HepG2 (cell line): ENCODE results near the gene FASTKD1. TPM values are rescaled to one million over a fixed set of nuclear protein-coding genes. Genes with fewer than 3 reads are reported as not detected.

ENCODE experiments used
- ATAC-seq: fragments of 200-7000 bp; cut with Tn5 transposase; 3 replicates; pipeline ENCODE4 v1.9.1; 2020; ENCODE audit warnings: mild to moderate bottlenecking, moderate library complexity
- BruUV-seq: library from RNA; stranded (reverse); fragments of 400-500 nt; replicated peaks from 2 replicates; lab custom pipeline; 2021; lab: Mats Ljungman, UMichigan
- CTCF ChIA-PET: fragments of 300-600 bp; formaldehyde crosslinking; extraction: SDS; loops from one replicate; lab custom pipeline; 2021; ENCODE audit warnings: low total read pairs, inconsistent platforms, low intra/inter-chr PET ratio; lab: Yijun Ruan, JAX
- POLR2A ChIA-PET: fragments of 350-600 bp; sonication (Branson Sonifier 250); formaldehyde crosslinking; loops from one replicate; lab custom pipeline; 2020; ENCODE audit warnings: antibody characterized with exemption, inconsistent platforms; lab: Yijun Ruan, JAX
- DNase-seq: peaks from one replicate; pipeline ENCODE4 v3.0.0-alpha.2; 2015; ENCODE audit warnings: low spot score
- FAIRE-seq: peaks from 3 replicates; lab custom pipeline; 2011; peaks lifted over from hg19 to GRCh38; lab: Jason Lieb, UNC
- H2AFZ ChIP-seq: one replicate; pipeline ENCODE4 v1.6.1; 2011; ENCODE audit warnings: low read length, inconsistent platforms
- H3K27ac ChIP-seq: fragments of 300-600 bp; 3 replicates; pipeline ENCODE4 v1.8.0; 2011; ENCODE audit warnings: mixed run types, mild to moderate bottlenecking, mixed read lengths, low read length, inconsistent platforms; ENCODE audit not compliant: insufficient read depth; ENCODE audit errors: extremely low read length
- H3K27me3 ChIP-seq, 2 experiments: fragments of 200-600 bp in 1 of 2; 2 replicates in 1 of 2; 3 replicates in 1 of 2; pipeline versions ENCODE4 v1.6.0 to v1.8.0; 2011; ENCODE audit warnings: low read length in 2 of 2, mild to moderate bottlenecking in 2 of 2, moderate library complexity in 2 of 2, inconsistent platforms in 1 of 2; ENCODE audit not compliant: insufficient read depth in 2 of 2, control insufficient read depth in 1 of 2
- H3K36me3 ChIP-seq, 2 experiments: fragments of 200-600 bp in 1 of 2; replicated peaks in 1 of 2; 2 replicates in 1 of 2; 3 replicates in 1 of 2; pipeline versions ENCODE4 v1.5.1 to v1.8.0; 2011; ENCODE audit warnings: low read length in 2 of 2, inconsistent platforms in 1 of 2; ENCODE audit not compliant: insufficient read depth in 2 of 2, control insufficient read depth in 1 of 2
- H3K4me1 ChIP-seq: 2 replicates; pipeline ENCODE4 v1.5.1; 2012; ENCODE audit warnings: low read length, inconsistent platforms; ENCODE audit not compliant: insufficient read depth
- H3K4me2 ChIP-seq: 2 replicates; pipeline ENCODE4 v1.6.0; 2011; ENCODE audit warnings: low read depth, low read length, inconsistent platforms
- H3K4me3 ChIP-seq, 3 experiments: fragments of 200-600 bp in 1 of 3; sonication (generic), shearing (Covaris generic) in 1 of 3; replicated peaks in 1 of 3; 2 replicates each; pipeline ENCODE4 v1.5.1; 2011 to 2016; ENCODE audit warnings: low read length in 3 of 3, inconsistent platforms in 2 of 3, low read depth in 2 of 3, mild to moderate bottlenecking in 2 of 3, control low read depth in 1 of 3, mixed read lengths in 1 of 3; ENCODE audit not compliant: insufficient read depth in 1 of 3
- H3K79me2 ChIP-seq: one replicate; pipeline ENCODE4 v1.6.1; 2011; ENCODE audit warnings: low read length, inconsistent platforms; ENCODE audit not compliant: insufficient read depth
- H3K9ac ChIP-seq: 2 replicates; pipeline ENCODE4 v1.6.0; 2011; ENCODE audit warnings: mild to moderate bottlenecking, low read depth, low read length, inconsistent platforms; ENCODE audit not compliant: insufficient read depth
- H3K9me3 ChIP-seq: 2 replicates; pipeline ENCODE4 v1.5.1; 2012; ENCODE audit warnings: mild to moderate bottlenecking, low read length
- H4K20me1 ChIP-seq: 2 replicates; pipeline ENCODE4 v1.6.0; 2011; ENCODE audit warnings: inconsistent platforms, mild to moderate bottlenecking, low read length, moderate library complexity; ENCODE audit not compliant: insufficient read depth
- GATAD1 ChIP-seq: IDR thresholded peaks from 2 replicates; pipeline ENCODE4 v1.6.1; 2016; ENCODE audit warnings: missing genetic modification reagents, missing compliant biosample characterization
- NKX3-1 ChIP-seq: sonication (generic); formaldehyde crosslinking; IDR thresholded peaks from 2 replicates; pipeline ENCODE4 v1.5.0; 2020; ENCODE audit warnings: missing genetic modification reagents
- PCBP1 ChIP-seq: fragments of 200-400 bp; formaldehyde crosslinking; IDR thresholded peaks from 2 replicates; pipeline ENCODE4 v1.6.1; 2017; ENCODE audit warnings: mild to moderate bottlenecking, low read depth, low read length, borderline replicate concordance
- STAT5B ChIP-seq: sonication (generic); formaldehyde crosslinking; IDR thresholded peaks from 2 replicates; pipeline ENCODE4 v1.4.0; 2020; ENCODE audit warnings: missing genetic modification reagents
- ZNF160 ChIP-seq: sonication (generic); formaldehyde crosslinking; IDR thresholded peaks from 2 replicates; pipeline ENCODE4 v1.8.0; 2022; ENCODE audit warnings: mild to moderate bottlenecking, inconsistent platforms, missing genetic modification reagents
- ZNF761 ChIP-seq: sonication (generic); formaldehyde crosslinking; conservative IDR thresholded peaks from 2 replicates; pipeline ENCODE4 v1.4.0; 2020; ENCODE audit warnings: mild to moderate bottlenecking, missing genetic modification reagents
- ZNF773 ChIP-seq: sonication (generic); formaldehyde crosslinking; IDR thresholded peaks from 2 replicates; pipeline ENCODE4 v1.4.0; 2020; ENCODE audit warnings: missing genetic modification reagents, borderline replicate concordance
- WGBS: methylation state at CpG from one replicate; pipeline ENCODE4 v1.1.6; 2017; ENCODE audit warnings: low lambda C conversion rate; 5-methylcytosine and 5-hydroxymethylcytosine counted together
- in situ Hi-C: cut with HindIII; loops from 2 replicates; pipeline ENCODE4 v1.10.0; 2017; ENCODE audit warnings: low pct_unique_long_range_greater_than_20kb; ENCODE audit not compliant: extremely low pct_ligation_motif_present
- intact Hi-C: fragments of 100-400 bp; cut with micrococcal nuclease; formaldehyde crosslinking; loops from one replicate; pipeline ENCODE4 v1.10.0; 2022; ENCODE audit not compliant: unreplicated experiment
- polyA plus RNA-seq, 8 experiments: library from polyadenylated mRNA; depleted of rRNA in 3 of 8; stranded (reverse) in 7 of 8; unstranded in 1 of 8; fragments of >200 nt; fragmentation: Illumina TruSeq in 4 of 8; extraction: Trizol in 4 of 8; gene quantifications; 2 replicates each; pipeline versions ENCODE4 v1.2.1 to v1.2.3, GENCODE V29; 2011 to 2016; ENCODE audit warnings: low read depth in 4 of 8, missing spikeins in 1 of 8, mixed read lengths in 1 of 8; ENCODE audit not compliant: insufficient read depth in 1 of 8
- total RNA-seq, 5 experiments: library from RNA; depleted of rRNA; stranded (reverse); fragments of >200 nt; fragmentation: Illumina TruSeq; extraction: Trizol; gene quantifications; 2 replicates each; pipeline ENCODE4 v1.2.3, GENCODE V29; 2016; ENCODE audit warnings: low read depth in 1 of 5
- TF ChIP-seq, protein P1 (sequence below): sonication (generic); formaldehyde crosslinking; IDR thresholded peaks from 2 replicates; pipeline ENCODE4 v1.5.0; 2020; ENCODE audit warnings: mild to moderate bottlenecking, missing genetic modification reagents, borderline replicate concordance
- TF ChIP-seq, protein P2 (sequence below): sonication (generic); formaldehyde crosslinking; IDR thresholded peaks from 2 replicates; pipeline ENCODE4 v1.4.0; 2020; ENCODE audit warnings: missing genetic modification reagents
- TF ChIP-seq, protein P3 (sequence below): sonication (generic); formaldehyde crosslinking; IDR thresholded peaks from 2 replicates; pipeline ENCODE4 v1.4.0; 2020; ENCODE audit warnings: missing genetic modification reagents; ENCODE audit errors: not compliant biosample characterization
- TF ChIP-seq, protein P4 (sequence below): sonication (generic); formaldehyde crosslinking; IDR thresholded peaks from 2 replicates; pipeline ENCODE4 v1.4.0; 2020; ENCODE audit warnings: missing genetic modification reagents
- TF ChIP-seq, protein P5 (sequence below): sonication (generic); formaldehyde crosslinking; IDR thresholded peaks from 2 replicates; pipeline ENCODE4 v1.4.0; 2020; ENCODE audit warnings: missing genetic modification reagents, borderline replicate concordance

The FASTKD1 gene
- total and polyA plus RNA-seq, 2 of the 13 experiments (the other 11 are each of a cell fraction or from before 2014, with no cell fraction given), result 35.0 to 38.0 TPM

DNA sequence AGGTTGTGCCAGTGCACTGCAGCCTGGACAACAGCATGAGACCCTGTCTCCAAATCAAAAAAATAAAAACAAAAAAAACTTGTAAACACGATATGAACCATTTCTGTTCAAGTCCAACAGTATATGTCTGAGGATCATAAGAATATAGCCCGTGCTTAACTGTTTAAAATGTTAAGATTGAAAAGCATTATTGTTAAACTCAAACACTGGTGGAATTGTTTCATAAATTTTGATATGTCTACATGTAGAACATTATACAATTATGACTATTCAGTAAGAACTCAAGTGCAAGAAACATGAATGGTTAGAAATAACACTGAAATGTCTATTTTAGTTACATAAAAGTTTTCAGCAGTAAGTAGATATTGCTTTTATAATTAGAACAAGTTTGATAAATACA lies 40.2 kb upstream of the FASTKD1 start:
- no peaks in the 10 kb centered on the region for H3K4me1 ChIP-seq
- no peaks in the 10 kb centered on the region for H4K20me1 ChIP-seq
- in situ Hi-C loops (no loop called here), intact Hi-C loops (no loop called here)
- no peaks in the 10 kb centered on the region for H3K9me3 ChIP-seq
- H3K9ac ChIP-seq, result no peak overlapping the region
- peaks cover 14 to 64% of the 10 kb centered on the region in 2 experiments for H3K36me3 ChIP-seq
- no peak overlapping the region for H3K4me2 ChIP-seq
- DNase-seq, result no peak
- ChIA-PET POLR2A (no interaction called here), CTCF (no interaction called here)
- no peak for FAIRE-seq
- BruUV-seq, result no TSS peak
- WGBS, result 97% methylated on average over 2 of the region's 2 CpGs
- no peak overlapping the region for H3K27ac ChIP-seq
- H2AFZ ChIP-seq, result no peak overlapping the region
- H3K27me3 ChIP-seq, result no peaks in the 10 kb centered on the region
- H3K79me2 ChIP-seq, result peaks cover 15% of the 10 kb centered on the region
- ATAC-seq, result no peak
- no peak overlapping the region for H3K4me3 ChIP-seq
- TF ChIP-seq STAT5B (CRISPR knock-in tag) (no peak), GATAD1 (CRISPR knock-in tag) (no peak), PCBP1 (no peak), ZNF160 (no peak), NKX3-1 (CRISPR knock-in tag) (no peak), ZNF773 (CRISPR knock-in tag) (no peak), ZNF761 (CRISPR knock-in tag) (no peak)
- TF ChIP-seq, protein P1, sequence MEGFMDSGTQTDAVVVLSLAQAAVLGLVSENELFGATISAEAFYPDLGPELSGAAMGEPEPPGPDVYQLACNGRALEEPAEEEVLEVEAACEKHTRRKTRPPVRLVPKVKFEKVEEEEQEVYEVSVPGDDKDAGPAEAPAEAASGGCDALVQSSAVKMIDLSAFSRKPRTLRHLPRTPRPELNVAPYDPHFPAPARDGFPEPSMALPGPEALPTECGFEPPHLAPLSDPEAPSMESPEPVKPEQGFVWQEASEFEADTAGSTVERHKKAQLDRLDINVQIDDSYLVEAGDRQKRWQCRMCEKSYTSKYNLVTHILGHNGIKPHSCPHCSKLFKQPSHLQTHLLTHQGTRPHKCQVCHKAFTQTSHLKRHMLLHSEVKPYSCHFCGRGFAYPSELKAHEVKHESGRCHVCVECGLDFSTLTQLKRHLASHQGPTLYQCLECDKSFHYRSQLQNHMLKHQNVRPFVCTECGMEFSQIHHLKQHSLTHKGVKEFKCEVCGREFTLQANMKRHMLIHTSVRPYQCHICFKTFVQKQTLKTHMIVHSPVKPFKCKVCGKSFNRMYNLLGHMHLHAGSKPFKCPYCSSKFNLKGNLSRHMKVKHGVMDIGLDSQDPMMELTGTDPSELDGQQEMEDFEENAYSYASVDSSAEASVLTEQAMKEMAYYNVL (CRISPR knock-in tag), result no peak
- TF ChIP-seq, protein P2, sequence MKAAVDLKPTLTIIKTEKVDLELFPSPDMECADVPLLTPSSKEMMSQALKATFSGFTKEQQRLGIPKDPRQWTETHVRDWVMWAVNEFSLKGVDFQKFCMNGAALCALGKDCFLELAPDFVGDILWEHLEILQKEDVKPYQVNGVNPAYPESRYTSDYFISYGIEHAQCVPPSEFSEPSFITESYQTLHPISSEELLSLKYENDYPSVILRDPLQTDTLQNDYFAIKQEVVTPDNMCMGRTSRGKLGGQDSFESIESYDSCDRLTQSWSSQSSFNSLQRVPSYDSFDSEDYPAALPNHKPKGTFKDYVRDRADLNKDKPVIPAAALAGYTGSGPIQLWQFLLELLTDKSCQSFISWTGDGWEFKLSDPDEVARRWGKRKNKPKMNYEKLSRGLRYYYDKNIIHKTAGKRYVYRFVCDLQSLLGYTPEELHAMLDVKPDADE, result no peak
- TF ChIP-seq, protein P3, sequence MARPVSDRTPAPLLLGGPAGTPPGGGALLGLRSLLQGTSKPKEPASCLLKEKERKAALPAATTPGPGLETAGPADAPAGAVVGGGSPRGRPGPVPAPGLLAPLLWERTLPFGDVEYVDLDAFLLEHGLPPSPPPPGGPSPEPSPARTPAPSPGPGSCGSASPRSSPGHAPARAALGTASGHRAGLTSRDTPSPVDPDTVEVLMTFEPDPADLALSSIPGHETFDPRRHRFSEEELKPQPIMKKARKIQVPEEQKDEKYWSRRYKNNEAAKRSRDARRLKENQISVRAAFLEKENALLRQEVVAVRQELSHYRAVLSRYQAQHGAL (CRISPR knock-in tag), result no peak
- TF ChIP-seq, protein P4, sequence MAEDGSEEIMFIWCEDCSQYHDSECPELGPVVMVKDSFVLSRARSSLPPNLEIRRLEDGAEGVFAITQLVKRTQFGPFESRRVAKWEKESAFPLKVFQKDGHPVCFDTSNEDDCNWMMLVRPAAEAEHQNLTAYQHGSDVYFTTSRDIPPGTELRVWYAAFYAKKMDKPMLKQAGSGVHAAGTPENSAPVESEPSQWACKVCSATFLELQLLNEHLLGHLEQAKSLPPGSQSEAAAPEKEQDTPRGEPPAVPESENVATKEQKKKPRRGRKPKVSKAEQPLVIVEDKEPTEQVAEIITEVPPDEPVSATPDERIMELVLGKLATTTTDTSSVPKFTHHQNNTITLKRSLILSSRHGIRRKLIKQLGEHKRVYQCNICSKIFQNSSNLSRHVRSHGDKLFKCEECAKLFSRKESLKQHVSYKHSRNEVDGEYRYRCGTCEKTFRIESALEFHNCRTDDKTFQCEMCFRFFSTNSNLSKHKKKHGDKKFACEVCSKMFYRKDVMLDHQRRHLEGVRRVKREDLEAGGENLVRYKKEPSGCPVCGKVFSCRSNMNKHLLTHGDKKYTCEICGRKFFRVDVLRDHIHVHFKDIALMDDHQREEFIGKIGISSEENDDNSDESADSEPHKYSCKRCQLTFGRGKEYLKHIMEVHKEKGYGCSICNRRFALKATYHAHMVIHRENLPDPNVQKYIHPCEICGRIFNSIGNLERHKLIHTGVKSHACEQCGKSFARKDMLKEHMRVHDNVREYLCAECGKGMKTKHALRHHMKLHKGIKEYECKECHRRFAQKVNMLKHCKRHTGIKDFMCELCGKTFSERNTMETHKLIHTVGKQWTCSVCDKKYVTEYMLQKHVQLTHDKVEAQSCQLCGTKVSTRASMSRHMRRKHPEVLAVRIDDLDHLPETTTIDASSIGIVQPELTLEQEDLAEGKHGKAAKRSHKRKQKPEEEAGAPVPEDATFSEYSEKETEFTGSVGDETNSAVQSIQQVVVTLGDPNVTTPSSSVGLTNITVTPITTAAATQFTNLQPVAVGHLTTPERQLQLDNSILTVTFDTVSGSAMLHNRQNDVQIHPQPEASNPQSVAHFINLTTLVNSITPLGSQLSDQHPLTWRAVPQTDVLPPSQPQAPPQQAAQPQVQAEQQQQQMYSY, result no peak
- TF ChIP-seq, protein P5, sequence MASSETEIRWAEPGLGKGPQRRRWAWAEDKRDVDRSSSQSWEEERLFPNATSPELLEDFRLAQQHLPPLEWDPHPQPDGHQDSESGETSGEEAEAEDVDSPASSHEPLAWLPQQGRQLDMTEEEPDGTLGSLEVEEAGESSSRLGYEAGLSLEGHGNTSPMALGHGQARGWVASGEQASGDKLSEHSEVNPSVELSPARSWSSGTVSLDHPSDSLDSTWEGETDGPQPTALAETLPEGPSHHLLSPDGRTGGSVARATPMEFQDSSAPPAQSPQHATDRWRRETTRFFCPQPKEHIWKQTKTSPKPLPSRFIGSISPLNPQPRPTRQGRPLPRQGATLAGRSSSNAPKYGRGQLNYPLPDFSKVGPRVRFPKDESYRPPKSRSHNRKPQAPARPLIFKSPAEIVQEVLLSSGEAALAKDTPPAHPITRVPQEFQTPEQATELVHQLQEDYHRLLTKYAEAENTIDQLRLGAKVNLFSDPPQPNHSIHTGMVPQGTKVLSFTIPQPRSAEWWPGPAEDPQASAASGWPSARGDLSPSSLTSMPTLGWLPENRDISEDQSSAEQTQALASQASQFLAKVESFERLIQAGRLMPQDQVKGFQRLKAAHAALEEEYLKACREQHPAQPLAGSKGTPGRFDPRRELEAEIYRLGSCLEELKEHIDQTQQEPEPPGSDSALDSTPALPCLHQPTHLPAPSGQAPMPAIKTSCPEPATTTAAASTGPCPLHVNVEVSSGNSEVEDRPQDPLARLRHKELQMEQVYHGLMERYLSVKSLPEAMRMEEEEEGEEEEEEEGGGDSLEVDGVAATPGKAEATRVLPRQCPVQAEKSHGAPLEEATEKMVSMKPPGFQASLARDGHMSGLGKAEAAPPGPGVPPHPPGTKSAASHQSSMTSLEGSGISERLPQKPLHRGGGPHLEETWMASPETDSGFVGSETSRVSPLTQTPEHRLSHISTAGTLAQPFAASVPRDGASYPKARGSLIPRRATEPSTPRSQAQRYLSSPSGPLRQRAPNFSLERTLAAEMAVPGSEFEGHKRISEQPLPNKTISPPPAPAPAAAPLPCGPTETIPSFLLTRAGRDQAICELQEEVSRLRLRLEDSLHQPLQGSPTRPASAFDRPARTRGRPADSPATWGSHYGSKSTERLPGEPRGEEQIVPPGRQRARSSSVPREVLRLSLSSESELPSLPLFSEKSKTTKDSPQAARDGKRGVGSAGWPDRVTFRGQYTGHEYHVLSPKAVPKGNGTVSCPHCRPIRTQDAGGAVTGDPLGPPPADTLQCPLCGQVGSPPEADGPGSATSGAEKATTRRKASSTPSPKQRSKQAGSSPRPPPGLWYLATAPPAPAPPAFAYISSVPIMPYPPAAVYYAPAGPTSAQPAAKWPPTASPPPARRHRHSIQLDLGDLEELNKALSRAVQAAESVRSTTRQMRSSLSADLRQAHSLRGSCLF, result no peak
